WI38 (cell line): Measurements from ENCODE around the gene SAMD1.
"Not testable (repeated sequence)": the region's sequence is repeated elsewhere in the genome, so short reads cannot be mapped to it uniquely, and the experiment has no call there.

Experiments
- H3K4me3 ChIP-seq: 2 replicates; pipeline ENCODE4 v1.5.1; 2011; ENCODE audit warnings: low read depth, mild to moderate bottlenecking, control low read depth, low read length
- TF ChIP-seq, protein P1 (sequence below): IDR thresholded peaks from 2 replicates; pipeline ENCODE4 v1.5.1; 2012; ENCODE audit warnings: low read depth, mild to moderate bottlenecking, control low read depth, low read length

SAMD1 gene

GRCh38 chr19:14054721-14055120, 35.8 kb downstream of the SAMD1 start:
- no peak overlapping the region for H3K4me3 ChIP-seq
- TF ChIP-seq, protein P1, sequence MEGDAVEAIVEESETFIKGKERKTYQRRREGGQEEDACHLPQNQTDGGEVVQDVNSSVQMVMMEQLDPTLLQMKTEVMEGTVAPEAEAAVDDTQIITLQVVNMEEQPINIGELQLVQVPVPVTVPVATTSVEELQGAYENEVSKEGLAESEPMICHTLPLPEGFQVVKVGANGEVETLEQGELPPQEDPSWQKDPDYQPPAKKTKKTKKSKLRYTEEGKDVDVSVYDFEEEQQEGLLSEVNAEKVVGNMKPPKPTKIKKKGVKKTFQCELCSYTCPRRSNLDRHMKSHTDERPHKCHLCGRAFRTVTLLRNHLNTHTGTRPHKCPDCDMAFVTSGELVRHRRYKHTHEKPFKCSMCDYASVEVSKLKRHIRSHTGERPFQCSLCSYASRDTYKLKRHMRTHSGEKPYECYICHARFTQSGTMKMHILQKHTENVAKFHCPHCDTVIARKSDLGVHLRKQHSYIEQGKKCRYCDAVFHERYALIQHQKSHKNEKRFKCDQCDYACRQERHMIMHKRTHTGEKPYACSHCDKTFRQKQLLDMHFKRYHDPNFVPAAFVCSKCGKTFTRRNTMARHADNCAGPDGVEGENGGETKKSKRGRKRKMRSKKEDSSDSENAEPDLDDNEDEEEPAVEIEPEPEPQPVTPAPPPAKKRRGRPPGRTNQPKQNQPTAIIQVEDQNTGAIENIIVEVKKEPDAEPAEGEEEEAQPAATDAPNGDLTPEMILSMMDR = no peak

DNA sequence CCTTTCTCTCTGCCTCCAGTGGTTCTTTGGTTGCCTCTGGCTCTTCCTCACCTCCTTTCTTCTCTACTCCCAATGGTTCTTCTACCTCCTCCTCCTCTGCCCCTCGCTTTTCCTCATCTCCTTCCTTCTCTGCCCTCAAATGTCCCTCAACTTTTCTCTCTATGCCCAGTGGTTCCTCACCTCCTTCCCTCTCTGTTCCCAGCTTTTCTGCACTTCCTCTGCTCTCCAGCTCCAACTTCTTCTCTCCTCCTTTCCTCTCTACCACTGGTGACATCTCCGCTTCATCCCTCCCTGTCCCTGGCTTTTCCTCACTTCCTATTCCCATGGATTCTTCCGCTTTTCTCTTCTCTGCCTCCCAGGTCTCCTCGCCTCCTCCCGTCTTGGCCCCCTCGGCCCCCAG, 36.5 kb downstream of the SAMD1 start:
- TF ChIP-seq, protein P1 = no peak
- no peak overlapping the region for H3K4me3 ChIP-seq

DNA sequence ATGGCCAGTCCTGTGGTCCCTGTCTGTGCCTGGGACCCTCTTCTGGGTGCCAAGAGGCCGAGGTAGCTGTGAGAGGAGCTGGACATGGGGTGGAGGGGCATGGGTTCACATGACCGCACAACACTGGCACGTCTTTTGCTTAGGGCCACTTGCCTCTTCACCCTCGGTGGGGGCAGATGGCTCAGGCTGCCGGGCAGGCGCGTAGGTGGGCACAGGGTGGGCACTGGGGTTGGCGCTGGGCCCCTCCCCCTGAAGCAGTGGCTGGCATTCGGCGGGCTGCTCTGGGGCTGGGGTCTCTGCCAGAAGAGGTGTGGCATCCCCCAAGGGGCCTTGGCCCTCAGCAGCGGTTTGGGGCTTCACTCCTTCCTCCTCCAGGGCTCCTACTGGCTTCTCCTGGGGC, 37.1 kb downstream of the SAMD1 start:
- TF ChIP-seq, protein P1 = no peak
- no peak overlapping the region for H3K4me3 ChIP-seq

- TF ChIP-seq, protein P1 = no peak
- H3K4me3 ChIP-seq = no peak overlapping the region
These were observed 37.5 kb downstream of the SAMD1 start for GRCh38 chr19:14053032-14053431.

GRCh38 chr19:14052470-14052869, 38.1 kb downstream of the SAMD1 start:
- TF ChIP-seq, protein P1 = no peak

DNA sequence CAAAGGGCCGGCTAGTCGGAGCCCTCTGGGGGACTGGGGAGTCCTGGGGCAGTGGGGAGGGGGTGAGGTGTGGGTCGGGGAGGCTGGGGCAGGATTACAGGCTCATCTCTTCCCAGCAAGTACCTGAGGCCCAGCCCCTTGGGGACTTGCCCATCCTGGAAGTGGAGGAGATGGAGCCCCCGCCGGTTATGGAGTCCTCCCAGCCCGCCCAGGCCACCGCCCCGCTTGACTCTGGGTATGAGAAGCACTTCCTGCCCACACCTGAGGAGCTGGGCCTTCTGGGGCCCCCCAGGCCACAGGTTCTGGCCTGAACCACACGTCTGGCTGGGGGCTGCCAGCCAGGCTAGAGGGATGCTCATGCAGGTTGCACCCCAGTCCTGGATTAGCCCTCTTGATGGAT, 38.6 kb downstream of the SAMD1 start:
- H3K4me3 ChIP-seq = no peak overlapping the region
- TF ChIP-seq, protein P1 = no peak

More at GRCh38 chr19:14052470-14052869, 38.1 kb downstream of the SAMD1 start:
- no peak overlapping the region for H3K4me3 ChIP-seq

GRCh38 chr19:14050961-14051360, 39.6 kb downstream of the SAMD1 start:
- H3K4me3 ChIP-seq = not testable (repeated sequence)

GRCh38 chr19:14050512-14050911, 40.0 kb downstream of the SAMD1 start:
- H3K4me3 ChIP-seq = no peak overlapping the region
- TF ChIP-seq, protein P1 = no peak
